Activated CD4-positive, alpha-beta memory T cell treated with anti-CD3 and anti-CD28 coated beads, Interleukin-2, amount 10 ng/mL, durations not matched to agents 7 days and 5 days (primary cell): ENCODE measurements around the gene BCL7C. TPM values are rescaled to one million over a fixed set of nuclear protein-coding genes. Genes with fewer than 3 reads are reported as not detected.
A peak's percentile ranks its signal among the peaks of the same experiment; 100 is the strongest.

Experiments used
- CTCF ChIA-PET: fragments of 350-600 bp; sonication (Branson Sonifier 250); formaldehyde crosslinking; loops from one replicate; lab custom pipeline; 2021; ENCODE audit warnings: antibody characterized with exemption, inconsistent platforms; lab: Charles Lee
- POLR2A ChIA-PET: fragments of 350-600 bp; sonication (Branson Sonifier 250); formaldehyde crosslinking; loops from one replicate; lab custom pipeline; 2021; ENCODE audit warnings: antibody characterized with exemption; lab: Charles Lee
- DNase-seq: peaks from one replicate; pipeline ENCODE4 v3.0.0-alpha.2; 2020
- H3K27ac Mint-ChIP-seq: one replicate; pipeline ENCODE4 v1.8.0; 2021; ENCODE audit warnings: mild to moderate bottlenecking, mixed read lengths
- H3K27me3 Mint-ChIP-seq: one replicate; pipeline ENCODE4 v1.8.0; 2021; ENCODE audit warnings: mixed read lengths
- H3K36me3 Mint-ChIP-seq: one replicate; pipeline ENCODE4 v1.8.0; 2021; ENCODE audit warnings: low read depth, mixed read lengths
- H3K4me1 Mint-ChIP-seq: one replicate; pipeline ENCODE4 v1.8.0; 2021; ENCODE audit warnings: mixed read lengths
- H3K4me3 Mint-ChIP-seq: one replicate; pipeline ENCODE4 v1.8.0; 2021; ENCODE audit warnings: mild to moderate bottlenecking, mixed read lengths
- H3K9me3 Mint-ChIP-seq: one replicate; pipeline ENCODE4 v1.8.0; 2021; ENCODE audit warnings: mixed read lengths
- total RNA-seq, 2 experiments: library from RNA; stranded (reverse); gene quantifications; one replicate each; pipeline ENCODE4 v1.2.3, GENCODE V29; 2021

Gene BCL7C
- total RNA-seq, 2 experiments from 2014 or later, result 22.3 to 23.5 TPM

GRCh38 chr16:30926937-30927788, 33.3 kb upstream of the BCL7C start:
- H3K9me3 Mint-ChIP-seq, result no peaks in the 10 kb centered on the region
- no peaks in the 10 kb centered on the region for H3K27me3 Mint-ChIP-seq
- peaks cover 15% of the 10 kb centered on the region for H3K4me1 Mint-ChIP-seq
- ChIA-PET POLR2A (interaction anchor here (0.7 to 0.8 kb wide), 2 partner anchors 22 to 146 kb away, joined by 3 read pairs; no protein-coding TSS in a partner anchor), CTCF (interaction anchor here (1.0 to 3.8 kb wide), 2 partner anchors 14 to 26 kb away, joined by 3 to 19 read pairs; no protein-coding TSS in a partner anchor)
- peak overlapping the region; percentile 18 for H3K27ac Mint-ChIP-seq
- no peak for DNase-seq
- H3K36me3 Mint-ChIP-seq, result peaks cover under 1% of the 10 kb centered on the region
- no peak overlapping the region for H3K4me3 Mint-ChIP-seq

- ChIA-PET POLR2A (no interaction called here), CTCF (interaction anchor here (3.8 kb wide), 1 partner anchor 15 kb away, joined by 19 read pairs; no protein-coding TSS in a partner anchor)
- no peaks in the 10 kb centered on the region for H3K9me3 Mint-ChIP-seq
- peak overlapping the region; percentile 25 for H3K4me3 Mint-ChIP-seq
- no peaks in the 10 kb centered on the region for H3K36me3 Mint-ChIP-seq
- peak overlapping the region; percentile 18 for H3K27ac Mint-ChIP-seq
- peaks cover 20% of the 10 kb centered on the region for H3K4me1 Mint-ChIP-seq
- DNase-seq, result no peak
- H3K27me3 Mint-ChIP-seq, result no peaks in the 10 kb centered on the region
Observed at GRCh38 chr16:30925995-30926811, 32.3 kb upstream of the BCL7C start.

GRCh38 chr16:30925632-30925987, 31.7 kb upstream of the BCL7C start:
- CTCF ChIA-PET, result interaction anchor here (3.8 kb wide), 1 partner anchor 15 kb away, joined by 19 read pairs; no protein-coding TSS in a partner anchor
- DNase-seq, result no peak
- H3K27me3 Mint-ChIP-seq, result no peaks in the 10 kb centered on the region
- no peaks in the 10 kb centered on the region for H3K9me3 Mint-ChIP-seq
- peaks cover 25% of the 10 kb centered on the region for H3K4me1 Mint-ChIP-seq
- no peaks in the 10 kb centered on the region for H3K36me3 Mint-ChIP-seq
- POLR2A ChIA-PET, result no interaction called here
- H3K4me3 Mint-ChIP-seq, result no peak overlapping the region
- H3K27ac Mint-ChIP-seq, result no peak overlapping the region

GRCh38 chr16:30924913-30925631, 31.2 kb upstream of the BCL7C start:
- Mint-ChIP-seq H3K4me1 (peaks cover 25% of the 10 kb centered on the region), H3K27me3 (no peaks in the 10 kb centered on the region), H3K36me3 (no peaks in the 10 kb centered on the region), H3K4me3 (peak overlapping the region; percentile 69), H3K9me3 (no peaks in the 10 kb centered on the region), H3K27ac (peak overlapping the region; percentile 32)
- POLR2A ChIA-PET, result interaction anchor here (1.1 kb wide), 2 partner anchors 10 to 23 kb away, joined by 3 read pairs; no protein-coding TSS in a partner anchor
- DNase-seq, result no peak
- CTCF ChIA-PET, result interaction anchor here (3.8 kb wide), 1 partner anchor 16 kb away, joined by 19 read pairs; no protein-coding TSS in a partner anchor

- POLR2A ChIA-PET, result interaction anchor here (1.0 to 1.1 kb wide), 3 partner anchors 11 to 112 kb away, joined by 3 read pairs; no protein-coding TSS in a partner anchor
- CTCF ChIA-PET, result interaction anchor here (3.8 kb wide), 1 partner anchor 17 kb away, joined by 19 read pairs; no protein-coding TSS in a partner anchor
- Mint-ChIP-seq H3K9me3 (no peaks in the 10 kb centered on the region), H3K4me3 (peak overlapping the region; percentile 69), H3K27ac (no peak overlapping the region), H3K36me3 (no peaks in the 10 kb centered on the region), H3K27me3 (no peaks in the 10 kb centered on the region), H3K4me1 (peaks cover 25% of the 10 kb centered on the region)
- no peak for DNase-seq
Observed at GRCh38 chr16:30924076-30924912, 30.4 kb upstream of the BCL7C start.

- no peaks in the 10 kb centered on the region for H3K27me3 Mint-ChIP-seq
Observed at GRCh38 chr16:30923554-30924075, 29.7 kb upstream of the BCL7C start, which contains the start of gene FBXL19. Gene FBXL19 (plus strand): TSS chr16:30923572. CDS start chr16:30925755, 2,183 bp downstream.

GRCh38 chr16:30922960-30923535, 29.2 kb upstream of the BCL7C start:
- ChIA-PET POLR2A (interaction anchor here (1.0 kb wide), 1 partner anchor 110 kb away, joined by 3 read pairs; no protein-coding TSS in a partner anchor), CTCF (no interaction called here)
- peaks cover 25% of the 10 kb centered on the region for H3K4me1 Mint-ChIP-seq
- peak overlapping the region; percentile 98 for H3K4me3 Mint-ChIP-seq
- no peaks in the 10 kb centered on the region for H3K9me3 Mint-ChIP-seq
- H3K27ac Mint-ChIP-seq, result peak overlapping the region; percentile 98
- H3K36me3 Mint-ChIP-seq, result no peaks in the 10 kb centered on the region
- peak; percentile 98 for DNase-seq
- no peaks in the 10 kb centered on the region for H3K27me3 Mint-ChIP-seq

More at GRCh38 chr16:30923554-30924075, 29.7 kb upstream of the BCL7C start, which contains the start of gene FBXL19:
- Mint-ChIP-seq H3K9me3 (no peaks in the 10 kb centered on the region), H3K27ac (peak within 1 kb of the TSS; percentile 98), H3K4me3 (peak within 1 kb of the TSS; percentile 98), H3K36me3 (no peaks in the 10 kb centered on the region), H3K4me1 (peaks cover 25% of the 10 kb centered on the region)
- POLR2A ChIA-PET, result interaction anchor here (1.0 to 1.1 kb wide), 2 partner anchors 22 to 111 kb away, joined by 3 read pairs; no protein-coding TSS in a partner anchor
- CTCF ChIA-PET, result no interaction called here
- peak; percentile 47 for DNase-seq

GRCh38 chr16:30922420-30922959, 28.6 kb upstream of the BCL7C start:
- peaks cover 25% of the 10 kb centered on the region for H3K4me1 Mint-ChIP-seq
- H3K9me3 Mint-ChIP-seq, result no peaks in the 10 kb centered on the region
- ChIA-PET CTCF (interaction anchor here (0.6 to 1.0 kb wide), 3 partner anchors 20 to 78 kb away, joined by 3 to 19 read pairs (median 4); no protein-coding TSS in a partner anchor), POLR2A (interaction anchor here (1.0 kb wide), 3 partner anchors 21 to 78 kb away, joined by 3 read pairs; no protein-coding TSS in a partner anchor)
- H3K27me3 Mint-ChIP-seq, result no peaks in the 10 kb centered on the region
- peak; percentile 100 for DNase-seq
- peak overlapping the region; percentile 98 for H3K4me3 Mint-ChIP-seq
- peak overlapping the region; percentile 98 for H3K27ac Mint-ChIP-seq
- no peaks in the 10 kb centered on the region for H3K36me3 Mint-ChIP-seq

- Mint-ChIP-seq H3K4me3 (peak overlapping the region; percentile 98), H3K27ac (peak overlapping the region; percentile 98), H3K4me1 (peaks cover 25% of the 10 kb centered on the region), H3K9me3 (no peaks in the 10 kb centered on the region), H3K36me3 (no peaks in the 10 kb centered on the region), H3K27me3 (no peaks in the 10 kb centered on the region)
- peak; percentile 89 for DNase-seq
- ChIA-PET CTCF (interaction anchor here (0.6 to 5.8 kb wide), 4 partner anchors 19 to 78 kb away, joined by 3 to 59 read pairs (median 12); no protein-coding TSS in a partner anchor), POLR2A (interaction anchor here (1.0 kb wide), 3 partner anchors 20 to 78 kb away, joined by 3 read pairs; no protein-coding TSS in a partner anchor)
Observed at GRCh38 chr16:30921748-30922419, 28.0 kb upstream of the BCL7C start.

GRCh38 chr16:30921459-30921747, 27.5 kb upstream of the BCL7C start:
- Mint-ChIP-seq H3K27ac (peak overlapping the region; percentile 98), H3K4me3 (peak overlapping the region; percentile 98), H3K27me3 (no peaks in the 10 kb centered on the region), H3K9me3 (no peaks in the 10 kb centered on the region), H3K4me1 (peaks cover 22% of the 10 kb centered on the region), H3K36me3 (no peaks in the 10 kb centered on the region)
- CTCF ChIA-PET, result interaction anchor here (0.6 to 5.8 kb wide), 2 partner anchors 28 to 77 kb away, joined by 3 to 59 read pairs; no protein-coding TSS in a partner anchor
- DNase-seq, result no peak
- POLR2A ChIA-PET, result no interaction called here
